Right atrium auricular region (tissue), 2 donors: ENCODE results near the gene TMCO2. TPM values are rescaled to one million over a fixed set of nuclear protein-coding genes. Genes with fewer than 3 reads are reported as not detected.

Experiments used
- DNase-seq: peaks from one replicate; pipeline ENCODE4 v3.0.0-alpha.2; 2019; ENCODE audit warnings: low spot score
- H3K27ac ChIP-seq, 2 donors: fragments of 200-600 bp; sonication (generic); 1 replicate in 1 of 2; 2 replicates in 1 of 2; pipeline ENCODE4 v1.5.1; 2016 to 2019
- H3K27me3 ChIP-seq, 2 donors: fragments of 200-600 bp; sonication (generic); one replicate each; pipeline versions ENCODE4 v1.5.1 to v1.6.0; 2017 to 2019
- H3K36me3 ChIP-seq: fragments of 200-600 bp; sonication (generic); one replicate; pipeline ENCODE4 v1.5.1; 2016
- H3K4me1 ChIP-seq, 2 donors: fragments of 200-600 bp; sonication (generic); one replicate each; pipeline versions ENCODE4 v1.5.1 to v1.6.0; 2017 to 2019
- H3K4me3 ChIP-seq, 2 donors: fragments of 200-600 bp; sonication (generic); 1 replicate in 1 of 2; 2 replicates in 1 of 2; pipeline ENCODE4 v1.5.1; 2017 to 2019; ENCODE audit warnings: mild to moderate bottlenecking in 1 of 2, moderate library complexity in 1 of 2
- H3K9me3 ChIP-seq, 2 donors: fragments of 200-600 bp; sonication (generic); one replicate each; pipeline ENCODE4 v1.5.1; 2019
- total RNA-seq, 2 donors: library from RNA; depleted of rRNA; stranded (reverse); fragments of >200 nt; gene quantifications; one replicate each; pipeline ENCODE4 v1.1.0, GENCODE V29; 2016
- TF ChIP-seq, protein P1 (sequence below), 2 donors: fragments of 200-600 bp; sonication (generic); IDR thresholded peaks; one replicate each; pipeline ENCODE4 v1.5.1; 2019; ENCODE audit warnings: antibody characterized with exemption in 2 of 2

The TMCO2 gene
- total RNA-seq, 2 donors from 2014 or later = not detected

DNA sequence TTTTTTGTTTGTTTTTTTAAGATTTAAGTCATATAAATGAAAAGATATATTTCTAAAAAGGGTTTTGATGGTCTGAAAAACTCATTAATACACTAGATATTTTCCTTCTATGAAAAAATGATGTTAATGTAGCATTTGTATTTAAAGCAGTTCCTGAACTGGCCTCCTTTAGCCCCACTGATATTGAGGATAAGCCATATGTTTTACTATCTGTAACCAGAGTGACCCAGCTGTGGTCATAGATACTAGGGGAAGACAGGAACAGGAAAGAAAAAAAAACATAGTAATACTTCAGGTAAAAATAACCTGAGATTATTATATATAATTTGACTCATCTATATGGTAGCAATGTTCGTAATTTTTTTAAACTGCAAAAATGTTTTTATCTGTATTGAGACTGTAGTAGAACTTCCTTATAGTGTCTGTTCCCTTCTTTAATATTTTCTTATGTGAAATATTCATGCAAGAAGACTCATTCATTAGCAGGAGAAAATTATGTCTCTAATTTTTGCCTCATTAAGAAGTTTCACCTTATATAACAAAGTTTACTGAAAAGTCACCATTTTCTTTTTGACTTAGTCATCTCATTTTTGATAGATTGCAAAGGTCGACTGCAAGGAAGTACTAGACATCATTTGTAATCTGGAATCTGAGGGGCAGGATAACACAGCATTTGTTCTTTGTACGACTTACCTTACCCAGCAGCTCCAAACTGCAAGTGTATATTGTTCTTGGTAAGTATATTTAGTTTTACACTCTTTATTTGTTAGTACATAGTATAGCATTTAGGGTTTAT is 25.6 kb upstream of the TMCO2 start:
- Histone ChIP-seq H3K9me3 (no peaks in the 10 kb centered on the region), H3K4me3 (no peak overlapping the region), H3K36me3 (no peaks in the 10 kb centered on the region), H3K27ac (no peak overlapping the region), H3K4me1 (no peaks in the 10 kb centered on the region), H3K27me3 (no peaks in the 10 kb centered on the region)
- TF ChIP-seq, protein P1, sequence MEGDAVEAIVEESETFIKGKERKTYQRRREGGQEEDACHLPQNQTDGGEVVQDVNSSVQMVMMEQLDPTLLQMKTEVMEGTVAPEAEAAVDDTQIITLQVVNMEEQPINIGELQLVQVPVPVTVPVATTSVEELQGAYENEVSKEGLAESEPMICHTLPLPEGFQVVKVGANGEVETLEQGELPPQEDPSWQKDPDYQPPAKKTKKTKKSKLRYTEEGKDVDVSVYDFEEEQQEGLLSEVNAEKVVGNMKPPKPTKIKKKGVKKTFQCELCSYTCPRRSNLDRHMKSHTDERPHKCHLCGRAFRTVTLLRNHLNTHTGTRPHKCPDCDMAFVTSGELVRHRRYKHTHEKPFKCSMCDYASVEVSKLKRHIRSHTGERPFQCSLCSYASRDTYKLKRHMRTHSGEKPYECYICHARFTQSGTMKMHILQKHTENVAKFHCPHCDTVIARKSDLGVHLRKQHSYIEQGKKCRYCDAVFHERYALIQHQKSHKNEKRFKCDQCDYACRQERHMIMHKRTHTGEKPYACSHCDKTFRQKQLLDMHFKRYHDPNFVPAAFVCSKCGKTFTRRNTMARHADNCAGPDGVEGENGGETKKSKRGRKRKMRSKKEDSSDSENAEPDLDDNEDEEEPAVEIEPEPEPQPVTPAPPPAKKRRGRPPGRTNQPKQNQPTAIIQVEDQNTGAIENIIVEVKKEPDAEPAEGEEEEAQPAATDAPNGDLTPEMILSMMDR (IDR thresholded peaks at IDR 0.05) = no peak
- DNase-seq = no peak

DNA sequence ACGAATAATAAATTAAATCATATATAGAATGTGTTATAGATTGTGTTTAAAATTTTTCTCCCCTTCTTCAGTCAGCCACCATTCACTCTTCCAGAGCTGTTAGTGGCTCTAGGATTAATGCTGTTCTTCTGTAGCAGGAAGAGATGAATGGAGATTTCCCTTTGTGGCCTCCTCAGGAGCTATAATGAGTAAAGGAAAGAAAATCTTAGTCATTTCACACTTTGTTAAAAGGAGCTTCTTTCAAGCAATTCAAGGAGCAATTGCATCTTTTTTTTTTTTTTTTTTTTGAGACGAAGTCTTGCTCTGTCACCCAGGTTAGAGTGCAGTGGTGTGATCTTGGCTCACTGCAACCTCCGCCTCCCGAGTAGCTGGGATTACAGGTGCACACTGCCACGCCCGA is 23.7 kb upstream of the TMCO2 start:
- Histone ChIP-seq H3K4me3 (no peak overlapping the region), H3K27me3 (no peaks in the 10 kb centered on the region), H3K27ac (no peak overlapping the region), H3K4me1 (no peaks in the 10 kb centered on the region), H3K36me3 (peaks cover 3% of the 10 kb centered on the region), H3K9me3 (no peaks in the 10 kb centered on the region)
- TF ChIP-seq, protein P1 (IDR thresholded peaks at IDR 0.05) = no peak
- DNase-seq = no peak

DNA sequence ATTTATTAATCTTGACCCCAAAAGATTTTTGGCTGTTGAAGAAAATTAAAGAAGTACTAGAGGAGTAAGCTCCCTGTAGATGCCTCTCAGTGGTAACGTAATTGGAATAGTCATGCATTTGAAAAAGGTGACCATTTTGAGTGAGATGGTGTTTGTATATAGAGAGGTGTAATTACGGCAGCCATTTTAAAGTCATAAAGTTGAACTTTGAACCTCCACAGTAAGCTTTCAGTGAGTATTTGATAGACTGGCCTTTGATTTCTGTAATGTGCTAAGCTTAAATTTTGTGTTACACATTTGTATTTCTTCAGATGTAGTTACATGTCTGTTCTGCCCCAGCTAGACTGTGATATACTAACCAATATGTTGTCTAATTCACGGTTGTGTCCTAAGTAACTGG is 21.5 kb upstream of the TMCO2 start:
- Histone ChIP-seq H3K27me3 (no peaks in the 10 kb centered on the region), H3K27ac (no peak overlapping the region), H3K36me3 (peaks cover 12% of the 10 kb centered on the region), H3K9me3 (no peaks in the 10 kb centered on the region), H3K4me1 (no peaks in the 10 kb centered on the region), H3K4me3 (no peak overlapping the region)
- TF ChIP-seq, protein P1 (IDR thresholded peaks at IDR 0.05) = no peak
- DNase-seq = no peak

DNA sequence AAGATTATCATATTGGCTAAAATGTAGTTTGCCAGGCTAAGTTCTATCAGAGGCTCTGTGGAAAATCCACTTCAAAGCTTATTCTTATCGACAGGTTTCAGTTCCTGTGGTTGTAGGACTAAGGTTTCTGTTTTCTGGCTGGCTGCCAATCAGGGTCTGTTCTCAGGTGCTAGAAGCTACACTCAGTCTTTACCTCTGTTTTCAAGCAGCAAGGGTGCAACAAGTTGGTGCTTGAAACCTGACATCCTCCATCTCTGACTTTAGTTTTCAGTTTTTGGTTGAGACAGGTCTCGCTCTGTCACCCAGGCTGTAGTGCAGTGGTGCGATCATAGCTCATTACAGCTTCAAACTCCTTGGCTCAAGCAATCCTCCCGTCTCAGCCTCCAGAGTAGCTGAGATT is 15.3 kb upstream of the TMCO2 start:
- no peak overlapping the region for H3K4me3 ChIP-seq
- DNase-seq = no peak
- no peak overlapping the region for H3K27ac ChIP-seq
- no peaks in the 10 kb centered on the region for H3K9me3 ChIP-seq
- H3K36me3 ChIP-seq = peaks cover 70% of the 10 kb centered on the region
- no peaks in the 10 kb centered on the region for H3K27me3 ChIP-seq
- no peaks in the 10 kb centered on the region for H3K4me1 ChIP-seq
- TF ChIP-seq, protein P1 (IDR thresholded peaks at IDR 0.05) = no peak

DNA sequence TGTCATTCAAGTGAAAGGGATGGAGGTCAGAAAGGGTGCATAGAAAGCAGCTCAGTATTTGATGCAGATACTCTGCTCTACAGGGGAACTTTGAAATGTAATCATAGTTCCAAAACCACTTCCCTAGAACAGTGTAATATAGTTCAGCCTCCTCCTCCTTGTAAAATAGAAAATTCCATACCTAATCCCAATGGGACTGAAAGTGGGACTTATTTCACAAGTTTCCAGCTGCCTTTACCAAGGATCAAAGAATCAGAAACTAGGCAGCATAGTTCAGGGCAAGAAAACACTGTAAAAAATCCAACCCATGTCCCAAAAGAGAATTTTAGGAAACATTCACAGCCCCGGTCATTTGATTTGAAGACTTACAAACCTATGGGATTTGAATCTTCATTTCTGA is 8.1 kb upstream of the TMCO2 start:
- Histone ChIP-seq H3K4me1 (peaks cover 0 to 2% of the 10 kb centered on the region in 2 donors), H3K4me3 (no peak overlapping the region), H3K27ac (no peak overlapping the region), H3K36me3 (peaks cover 25% of the 10 kb centered on the region), H3K27me3 (no peaks in the 10 kb centered on the region), H3K9me3 (no peaks in the 10 kb centered on the region)
- TF ChIP-seq, protein P1 (IDR thresholded peaks at IDR 0.05) = no peak
- DNase-seq = no peak

DNA sequence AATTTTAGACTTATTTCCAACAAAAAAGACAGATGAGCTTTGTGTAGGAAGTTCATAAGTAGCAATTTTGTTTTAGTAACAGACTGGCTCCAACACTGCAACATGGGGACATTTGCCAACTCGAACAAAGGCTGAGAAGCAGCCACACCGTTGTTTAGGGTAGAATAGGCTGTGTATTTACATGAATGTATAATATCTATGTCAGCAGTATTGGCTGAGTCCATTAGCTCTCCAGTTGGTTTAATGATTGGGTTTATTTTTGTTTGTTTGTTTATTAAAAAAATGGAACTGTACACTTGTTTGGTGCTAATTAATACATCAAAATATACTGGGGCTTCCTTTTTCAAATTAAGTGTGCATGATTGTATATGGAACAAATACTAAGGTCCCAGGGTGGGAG is 7.3 kb upstream of the TMCO2 start:
- H3K27ac ChIP-seq = no peak overlapping the region
- H3K27me3 ChIP-seq = no peaks in the 10 kb centered on the region
- no peaks in the 10 kb centered on the region for H3K9me3 ChIP-seq
- DNase-seq = no peak
- peaks cover 19% of the 10 kb centered on the region for H3K36me3 ChIP-seq
- TF ChIP-seq, protein P1 (IDR thresholded peaks at IDR 0.05) = no peak
- H3K4me1 ChIP-seq = peaks cover 0 to 5% of the 10 kb centered on the region in 2 donors
- H3K4me3 ChIP-seq = no peak overlapping the region
